GM20000 (cell line): ENCODE measurements around the gene SLC24A4.

Experiments used
- DNase-seq: peaks from one replicate; pipeline ENCODE4 v3.0.0; 2012; ENCODE audit warnings: low spot score
- CTCF ChIP-seq: IDR thresholded peaks from 2 replicates; pipeline ENCODE4 v1.5.1; 2012; ENCODE audit warnings: mild to moderate bottlenecking, control low read depth; ENCODE audit errors: extremely low read depth, missing control alignments

The SLC24A4 gene

DNA sequence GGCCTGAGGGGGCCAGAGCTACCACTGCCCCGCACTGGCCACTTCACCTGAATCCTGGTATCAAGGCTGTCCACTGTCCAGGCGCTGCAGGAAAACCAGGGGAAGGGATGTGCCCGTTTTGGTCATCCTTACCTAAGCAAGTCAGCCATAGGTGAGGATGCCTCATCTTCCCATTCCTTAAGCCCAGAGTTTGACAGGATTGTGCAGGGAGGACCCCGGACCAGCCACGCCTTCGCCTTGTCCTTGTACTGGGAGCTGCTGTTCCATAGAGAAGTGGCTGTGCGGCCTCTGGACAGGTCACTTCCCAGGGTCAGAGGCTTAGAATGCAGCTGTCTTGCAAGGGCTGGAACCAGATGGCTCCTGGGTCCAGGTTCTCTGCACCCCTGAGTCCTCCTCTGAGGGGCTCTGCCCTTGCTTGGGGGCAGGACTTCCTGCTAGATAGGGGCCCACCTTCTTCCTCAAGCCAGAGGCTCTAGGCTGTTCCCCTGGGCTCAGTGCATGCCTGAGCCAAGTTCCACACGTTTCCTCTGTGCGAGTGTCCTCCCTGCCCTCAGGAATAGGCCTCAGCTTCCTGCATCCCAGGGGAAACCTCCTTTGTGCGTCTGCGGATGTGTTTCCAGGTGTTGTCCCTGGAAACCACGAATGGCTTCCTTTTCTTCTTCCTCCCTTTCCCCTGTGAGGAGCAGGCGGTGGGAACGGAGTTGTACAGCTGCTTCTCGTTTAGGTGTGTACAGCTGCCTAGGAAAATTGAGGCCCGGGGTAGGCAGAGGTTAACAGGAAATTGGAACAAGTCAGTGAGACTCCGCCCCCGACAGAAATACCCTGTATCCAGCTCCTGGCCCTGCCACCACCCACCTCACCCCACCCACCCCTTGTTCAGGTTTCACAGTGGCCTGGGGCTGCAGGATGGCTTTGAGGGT, 136.3 kb downstream of the SLC24A4 start:
- no peak for TF ChIP-seq CTCF
- no peak for DNase-seq

GRCh38 chr14:92459950-92460421, 137.0 kb downstream of the SLC24A4 start:
- no peak for DNase-seq
- TF ChIP-seq CTCF: no peak

GRCh38 chr14:92460541-92460915, 137.6 kb downstream of the SLC24A4 start:
- no peak for DNase-seq
- TF ChIP-seq CTCF: no peak

DNA sequence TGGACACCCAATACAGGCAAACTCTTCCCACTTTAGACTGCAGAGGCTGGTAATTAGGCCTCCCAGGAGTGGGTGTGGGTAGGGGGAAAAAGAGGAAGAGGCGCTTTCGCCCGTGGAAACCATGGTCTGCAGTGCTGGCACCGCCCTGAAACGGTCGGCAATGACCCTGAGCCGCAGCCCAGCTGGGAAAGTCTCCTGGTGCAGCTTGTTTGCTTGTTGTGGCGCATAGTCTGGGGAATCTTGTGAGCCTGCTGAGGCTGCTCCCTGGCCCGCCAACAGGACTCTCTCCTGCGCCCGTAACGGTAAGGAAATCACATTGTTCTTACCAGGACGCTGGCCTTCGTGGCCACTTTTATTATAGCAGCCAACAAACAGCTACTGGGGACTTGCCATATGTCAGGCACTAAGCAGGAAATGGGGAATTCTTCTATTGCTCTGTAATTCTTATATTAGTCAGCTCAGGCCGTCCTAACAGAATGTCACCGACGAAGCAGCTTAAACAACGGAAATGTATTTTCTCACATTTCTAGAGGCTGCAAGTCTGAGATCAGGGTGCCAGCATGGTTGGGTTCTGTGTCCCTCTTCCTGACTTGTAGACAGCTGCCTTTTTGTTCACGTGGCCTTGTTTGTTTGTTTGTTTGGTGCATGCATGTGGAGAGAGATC, 138.1 kb downstream of the SLC24A4 start:
- no peak for DNase-seq
- no peak for TF ChIP-seq CTCF

DNA sequence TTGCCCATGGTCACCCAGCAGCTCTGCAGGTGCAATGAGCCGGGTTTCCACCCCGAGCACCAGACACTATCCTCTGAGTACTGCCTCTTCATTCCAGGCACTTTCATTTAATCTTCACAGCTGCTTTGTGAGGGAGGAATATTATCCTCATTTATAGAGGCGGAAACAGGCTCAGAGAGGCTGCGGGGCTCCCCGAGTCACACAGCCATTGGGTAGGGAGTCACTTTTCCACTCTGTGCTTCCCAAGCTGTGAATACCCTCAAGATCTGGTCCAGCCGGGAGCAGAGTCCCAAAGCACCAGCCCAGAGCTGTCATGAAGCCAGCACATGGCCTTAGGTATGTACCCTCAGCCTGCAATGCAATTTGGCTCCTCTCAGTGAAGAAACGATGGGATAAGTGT, 138.9 kb downstream of the SLC24A4 start:
- no peak for TF ChIP-seq CTCF
- DNase-seq: no peak

DNA sequence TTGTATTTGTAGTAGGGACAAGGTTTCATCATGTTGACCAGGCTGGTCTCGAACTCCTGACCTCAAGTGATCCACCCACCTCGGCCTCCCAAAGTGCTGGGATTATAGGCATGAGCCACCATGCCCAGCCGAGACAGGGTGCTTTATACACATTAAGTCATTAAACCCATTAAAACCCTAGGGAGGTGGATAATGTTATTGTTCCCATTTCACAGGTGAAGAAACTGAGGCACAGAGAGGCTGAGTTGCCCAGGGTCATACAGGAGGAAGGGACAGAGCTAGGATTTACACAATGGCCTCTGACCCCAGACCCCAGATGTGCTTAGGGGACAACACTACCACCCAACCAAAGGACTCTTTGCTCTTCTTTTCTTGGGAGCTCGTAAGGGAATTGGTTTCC, 139.6 kb downstream of the SLC24A4 start:
- DNase-seq: no peak
- no peak for TF ChIP-seq CTCF

- DNase-seq: no peak
Measured at GRCh38 chr14:92463141-92463540, 140.2 kb downstream of the SLC24A4 start.

More at GRCh38 chr14:92463141-92463540, 140.2 kb downstream of the SLC24A4 start:
- no peak for TF ChIP-seq CTCF
